Activated CD8-positive, alpha-beta memory T cell treated with anti-CD3 and anti-CD28 coated beads, Interleukin-2, amount 10 ng/mL, durations not matched to agents 7 days and 5 days (primary cell): Measurements from ENCODE around the gene FARS2. TPM values are rescaled to one million over a fixed set of nuclear protein-coding genes. Genes with fewer than 3 reads are reported as not detected.

Experiments
- ATAC-seq: fragments of 150-1000 bp; cut with Tn5 transposase; one replicate; pipeline ENCODE4 v1.10.0; 2021; ENCODE audit warnings: moderate library complexity
- CTCF ChIA-PET: fragments of 350-600 bp; sonication (Branson Sonifier 250); formaldehyde crosslinking; loops from one replicate; lab custom pipeline; 2021; ENCODE audit warnings: antibody characterized with exemption; lab: Charles Lee
- DNase-seq: peaks from one replicate; pipeline ENCODE4 v3.0.0-alpha.2; 2020
- H3K27ac Mint-ChIP-seq: one replicate; pipeline ENCODE4 v1.8.0; 2021; ENCODE audit warnings: mild to moderate bottlenecking, mixed read lengths
- H3K27me3 Mint-ChIP-seq: one replicate; pipeline ENCODE4 v1.8.0; 2021; ENCODE audit warnings: mixed read lengths
- H3K36me3 Mint-ChIP-seq: one replicate; pipeline ENCODE4 v1.8.0; 2021; ENCODE audit warnings: mild to moderate bottlenecking, mixed read lengths
- H3K4me1 Mint-ChIP-seq: one replicate; pipeline ENCODE4 v1.8.0; 2021; ENCODE audit warnings: mixed read lengths
- H3K4me3 Mint-ChIP-seq: one replicate; pipeline ENCODE4 v1.8.0; 2021; ENCODE audit warnings: mild to moderate bottlenecking, moderate library complexity, mixed read lengths
- H3K9me3 Mint-ChIP-seq: one replicate; pipeline ENCODE4 v1.8.0; 2022; ENCODE audit warnings: low read depth, mixed read lengths
- total RNA-seq, 2 experiments: library from RNA; stranded (reverse); gene quantifications; one replicate each; pipeline ENCODE4 v1.2.3, GENCODE V29; 2021

Gene FARS2
- total RNA-seq, 2 experiments from 2014 or later = 23.2 to 28.3 TPM

DNA sequence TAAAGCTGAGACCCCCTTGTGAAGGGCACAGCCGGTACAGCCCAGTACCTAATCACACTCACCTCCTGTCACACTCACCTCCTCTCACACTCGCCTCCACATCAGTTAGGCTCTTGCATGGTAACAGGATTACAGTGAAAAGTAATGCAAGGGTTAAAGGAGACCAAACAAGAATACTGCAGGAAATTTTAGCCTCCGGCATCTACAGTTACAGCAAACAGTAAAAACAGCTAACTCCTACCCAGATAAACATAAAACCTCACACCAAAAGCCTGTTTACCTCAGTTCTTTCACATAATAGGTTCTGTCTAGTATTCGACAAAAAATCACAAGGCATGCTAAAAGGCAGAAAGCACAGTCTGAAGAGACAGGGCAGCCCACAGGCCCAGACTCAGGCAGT, 55.6 kb downstream of the FARS2 start:
- Mint-ChIP-seq H3K9me3 (no peaks in the 10 kb centered on the region), H3K27me3 (no peaks in the 10 kb centered on the region), H3K4me1 (peaks cover 4% of the 10 kb centered on the region), H3K36me3 (peaks cover 2% of the 10 kb centered on the region), H3K27ac (no peak overlapping the region), H3K4me3 (no peak overlapping the region)
- ATAC-seq (no peak), DNase-seq (no peak)
- CTCF ChIA-PET = interaction anchor here (1.0 to 1.1 kb wide), 2 partner anchors 14 to 173 kb away, joined by 3 to 4 read pairs; no protein-coding TSS in a partner anchor

DNA sequence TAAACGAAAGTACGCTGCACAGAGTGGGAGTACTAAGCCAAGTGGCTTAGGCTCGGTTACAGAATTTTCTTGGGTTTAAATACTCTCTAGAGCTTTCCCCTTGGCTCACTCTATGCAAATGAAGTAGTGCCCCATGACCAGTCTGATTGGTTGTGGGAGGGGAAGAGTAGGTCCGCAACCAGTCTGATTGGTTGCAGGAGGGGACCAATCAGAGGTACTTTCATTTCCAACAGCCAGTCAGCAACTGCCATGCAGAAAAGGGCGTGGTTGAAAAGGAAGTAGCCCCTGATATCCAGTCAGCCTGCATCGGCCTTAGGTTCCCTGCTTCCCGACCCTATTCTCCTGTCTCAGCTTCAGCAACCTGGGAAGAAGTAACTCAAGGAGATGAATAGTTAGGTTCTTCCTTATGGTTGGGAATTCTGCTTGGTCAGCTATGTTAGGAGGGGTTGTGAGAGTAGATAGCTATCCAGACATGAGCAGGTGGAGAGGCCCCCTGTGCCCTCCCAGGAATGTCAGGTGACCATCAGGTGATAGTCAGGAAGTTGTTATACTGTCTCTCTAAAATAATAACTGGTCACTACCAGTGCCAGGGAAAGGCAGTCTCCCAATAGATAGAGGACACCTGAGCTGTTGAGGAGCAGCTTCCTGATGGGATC, 57.4 kb downstream of the FARS2 start:
- Mint-ChIP-seq H3K9me3 (no peaks in the 10 kb centered on the region), H3K27me3 (no peaks in the 10 kb centered on the region)
- CTCF ChIA-PET = interaction anchor here (1.2 kb wide), 1 partner anchor 17 kb away, joined by 4 read pairs; no protein-coding TSS in a partner anchor

DNA sequence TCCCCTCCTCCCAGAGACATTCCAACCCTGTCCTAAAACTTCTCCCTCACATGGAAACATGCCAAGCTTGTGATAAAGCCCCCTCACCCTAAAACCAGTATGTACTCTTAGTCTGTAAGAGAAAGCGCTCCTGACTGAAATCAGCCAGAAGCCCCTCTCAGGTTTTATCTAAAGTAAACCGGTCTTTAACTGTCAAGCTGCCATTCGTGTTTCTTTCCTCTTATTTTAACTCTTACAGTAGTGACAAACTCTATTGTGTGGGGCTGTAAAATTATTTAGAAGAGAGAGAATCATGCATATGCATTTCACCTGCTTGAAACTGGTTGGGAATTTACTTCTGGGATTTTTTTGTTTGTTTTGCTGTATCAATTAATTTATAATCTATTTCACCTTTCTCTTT, 62.7 kb downstream of the FARS2 start:
- CTCF ChIA-PET = interaction anchor here (2.6 kb wide), 1 partner anchor 180 kb away, joined by 5 read pairs; no protein-coding TSS in a partner anchor
- ATAC-seq = no peak

More for the DNA sequence above, 57.4 kb downstream of the FARS2 start:
- DNase-seq = no peak
- Mint-ChIP-seq H3K36me3 (peaks cover 9% of the 10 kb centered on the region), H3K27ac (no peak overlapping the region), H3K4me3 (no peak overlapping the region), H3K4me1 (peaks cover 2% of the 10 kb centered on the region)
- ATAC-seq = no peak

DNA sequence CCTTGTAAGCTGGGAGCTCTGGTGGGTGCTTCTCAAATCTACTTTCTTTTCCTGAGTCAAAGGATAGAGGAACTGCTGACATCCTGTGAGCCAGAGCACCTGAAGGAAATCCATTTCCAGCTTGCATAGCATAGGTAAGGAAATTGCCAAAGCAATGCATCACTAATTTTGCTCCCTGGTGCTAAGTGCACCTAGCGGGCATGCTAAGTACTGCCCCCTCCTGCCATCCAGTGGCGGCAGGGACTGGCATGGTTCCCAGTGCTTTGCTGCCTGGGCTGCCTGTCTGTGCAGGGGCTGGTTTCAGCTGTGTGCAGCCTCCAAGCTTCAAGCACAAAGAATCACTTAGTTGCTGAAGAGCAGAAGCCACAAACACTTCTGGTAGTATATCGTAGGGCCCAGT, 63.9 kb downstream of the FARS2 start:
- H3K27ac Mint-ChIP-seq = no peak overlapping the region
- peaks cover 22% of the 10 kb centered on the region for H3K36me3 Mint-ChIP-seq
- no peaks in the 10 kb centered on the region for H3K4me1 Mint-ChIP-seq
- no peak overlapping the region for H3K4me3 Mint-ChIP-seq
- no peaks in the 10 kb centered on the region for H3K27me3 Mint-ChIP-seq
- CTCF ChIA-PET = interaction anchor here (2.6 kb wide), 1 partner anchor 181 kb away, joined by 5 read pairs; no protein-coding TSS in a partner anchor
- ATAC-seq (peak; percentile 47), DNase-seq (no peak)
- H3K9me3 Mint-ChIP-seq = no peaks in the 10 kb centered on the region

More for the DNA sequence above, 62.7 kb downstream of the FARS2 start:
- DNase-seq = no peak
- Mint-ChIP-seq H3K27ac (no peak overlapping the region), H3K4me1 (no peaks in the 10 kb centered on the region), H3K4me3 (no peak overlapping the region), H3K9me3 (no peaks in the 10 kb centered on the region), H3K27me3 (no peaks in the 10 kb centered on the region), H3K36me3 (peaks cover 24% of the 10 kb centered on the region)

DNA sequence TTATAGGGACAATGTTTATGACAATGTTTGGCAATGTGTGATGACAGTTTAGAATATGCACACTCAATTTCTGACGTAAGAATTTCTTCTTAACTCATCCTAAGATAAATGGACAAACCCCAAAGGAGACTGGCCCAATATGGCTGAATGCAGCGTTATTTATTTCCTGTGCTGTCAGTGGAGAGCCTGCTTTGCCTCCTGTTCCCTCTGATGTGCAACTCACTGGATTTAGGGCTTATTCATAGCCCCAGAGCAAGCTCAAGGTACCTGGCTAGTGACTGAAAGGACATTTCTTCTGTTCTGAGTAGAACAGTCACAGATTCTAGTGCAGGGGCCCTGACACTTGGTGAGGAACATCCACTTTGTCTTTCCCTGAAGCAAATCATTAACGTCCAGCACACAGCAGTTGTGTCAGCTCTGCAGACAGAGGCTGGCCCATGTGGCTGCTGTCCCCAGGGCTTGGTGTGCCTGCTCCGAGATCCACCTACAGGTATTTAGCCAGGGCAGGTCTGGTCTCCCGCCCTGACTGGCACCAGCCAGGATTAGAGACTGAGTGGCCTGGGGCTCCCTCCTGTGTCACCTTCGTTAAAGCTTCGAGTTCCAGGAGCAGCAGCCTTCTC, 64.8 kb downstream of the FARS2 start:
- Mint-ChIP-seq H3K4me1 (no peaks in the 10 kb centered on the region), H3K27ac (no peak overlapping the region), H3K27me3 (no peaks in the 10 kb centered on the region), H3K4me3 (no peak overlapping the region), H3K9me3 (no peaks in the 10 kb centered on the region), H3K36me3 (peaks cover 22% of the 10 kb centered on the region)
- ATAC-seq = no peak
- CTCF ChIA-PET = interaction anchor here (2.6 kb wide), 1 partner anchor 182 kb away, joined by 5 read pairs; no protein-coding TSS in a partner anchor
- no peak for DNase-seq

DNA sequence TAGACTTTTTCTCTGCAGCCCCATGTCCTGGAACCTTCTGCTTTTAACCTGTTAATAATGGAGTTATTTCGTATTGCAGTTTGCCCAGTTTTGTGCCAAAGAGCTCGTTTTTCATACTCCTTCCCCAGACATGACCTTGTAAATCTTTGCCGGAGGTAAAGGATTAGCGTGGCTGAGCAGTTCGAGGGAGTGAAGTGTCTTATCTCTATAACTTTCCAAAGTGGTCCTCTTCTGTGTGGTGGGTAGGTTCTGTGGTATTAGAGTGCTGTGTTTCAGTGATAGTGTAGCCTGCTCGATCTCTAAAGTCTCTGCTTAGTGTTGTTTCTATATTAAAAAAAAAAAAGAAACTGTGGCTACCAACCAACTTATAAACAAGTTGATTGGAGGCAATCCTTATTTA, 67.5 kb downstream of the FARS2 start:
- no peaks in the 10 kb centered on the region for H3K4me1 Mint-ChIP-seq
- no peak for ATAC-seq
- CTCF ChIA-PET = no interaction called here

DNA sequence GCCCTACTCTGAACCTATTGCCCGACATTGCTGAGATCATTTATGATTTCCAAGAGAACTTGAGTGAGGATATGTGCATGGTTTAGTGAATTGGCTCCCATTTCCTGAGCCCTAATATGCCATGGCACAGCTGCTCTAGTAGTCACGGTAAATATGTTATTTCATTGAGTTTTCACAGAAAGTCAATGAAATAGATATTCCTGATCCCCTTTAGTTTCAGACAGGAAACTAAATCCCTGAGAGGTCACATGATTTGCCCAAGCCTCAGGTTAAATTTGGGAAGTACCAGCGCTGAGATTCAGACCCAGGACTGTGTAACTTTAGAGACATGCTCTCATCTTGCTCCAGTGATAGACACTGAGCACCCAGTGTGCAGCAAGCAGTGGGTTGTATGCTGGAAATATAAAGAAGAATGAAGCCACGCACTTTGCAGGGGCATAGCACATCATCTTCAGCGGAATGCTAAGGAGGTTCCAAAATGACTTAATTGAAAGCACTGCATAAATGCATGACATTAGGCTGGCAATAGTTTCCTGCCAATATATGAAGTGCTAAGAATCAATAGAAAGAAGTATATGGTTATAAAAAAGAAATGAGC, 70.6 kb downstream of the FARS2 start:
- Mint-ChIP-seq H3K36me3 (peaks cover 3% of the 10 kb centered on the region), H3K4me3 (no peak overlapping the region), H3K4me1 (peaks cover 4% of the 10 kb centered on the region), H3K9me3 (no peaks in the 10 kb centered on the region), H3K27me3 (no peaks in the 10 kb centered on the region), H3K27ac (no peak overlapping the region)
- no peak for DNase-seq
- no peak for ATAC-seq
- CTCF ChIA-PET = no interaction called here

More for the DNA sequence above, 67.5 kb downstream of the FARS2 start:
- DNase-seq = no peak
- Mint-ChIP-seq H3K4me3 (no peak overlapping the region), H3K9me3 (no peaks in the 10 kb centered on the region), H3K27ac (no peak overlapping the region), H3K27me3 (no peaks in the 10 kb centered on the region), H3K36me3 (peaks cover 14% of the 10 kb centered on the region)

DNA sequence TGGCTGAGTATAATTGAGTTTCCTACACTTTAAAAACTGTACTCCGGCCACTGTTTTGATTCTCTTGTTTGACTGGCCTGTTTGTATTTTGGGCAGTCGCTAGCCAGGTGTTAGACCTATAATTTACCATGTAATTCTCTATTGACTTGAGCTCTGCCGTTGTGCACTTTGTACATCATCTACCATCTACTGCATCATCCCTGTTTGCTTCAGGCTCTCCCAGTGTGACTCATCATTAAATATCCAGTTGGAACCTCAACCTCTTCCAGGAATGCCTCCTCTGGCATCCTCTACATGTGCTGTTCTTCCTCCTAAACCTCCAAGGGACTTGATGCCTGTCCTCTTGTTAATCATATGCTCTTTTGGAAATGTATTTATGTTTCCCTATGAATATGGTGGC, 72.3 kb downstream of the FARS2 start:
- CTCF ChIA-PET = no interaction called here
- H3K4me1 Mint-ChIP-seq = peaks cover 16% of the 10 kb centered on the region

DNA sequence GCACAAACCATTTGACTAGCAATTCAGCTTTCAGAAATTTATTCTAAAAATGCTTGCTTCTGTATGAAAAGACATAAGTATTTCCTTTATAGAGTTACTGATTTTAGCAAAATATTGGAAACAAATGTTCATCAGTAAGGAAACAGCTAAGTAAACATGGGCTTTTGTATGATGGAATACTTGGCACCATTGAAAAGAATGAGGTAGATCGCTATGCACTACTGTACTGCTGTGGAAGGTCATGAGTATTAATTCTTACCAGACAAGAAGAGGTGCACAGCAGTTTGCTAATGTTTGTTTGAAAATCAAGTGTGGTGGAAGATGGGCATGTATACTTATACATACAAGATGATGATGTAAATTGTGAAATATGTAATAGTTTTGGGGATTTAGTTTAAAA, 73.0 kb downstream of the FARS2 start:
- Mint-ChIP-seq H3K36me3 (no peaks in the 10 kb centered on the region), H3K27me3 (no peaks in the 10 kb centered on the region), H3K4me1 (peaks cover 17% of the 10 kb centered on the region), H3K4me3 (no peak overlapping the region), H3K27ac (no peak overlapping the region), H3K9me3 (no peaks in the 10 kb centered on the region)
- DNase-seq (no peak), ATAC-seq (no peak)
- CTCF ChIA-PET = no interaction called here

More for the DNA sequence above, 72.3 kb downstream of the FARS2 start:
- Mint-ChIP-seq H3K36me3 (no peaks in the 10 kb centered on the region), H3K27me3 (no peaks in the 10 kb centered on the region), H3K27ac (no peak overlapping the region), H3K9me3 (no peaks in the 10 kb centered on the region), H3K4me3 (no peak overlapping the region)
- ATAC-seq = no peak
- no peak for DNase-seq

DNA sequence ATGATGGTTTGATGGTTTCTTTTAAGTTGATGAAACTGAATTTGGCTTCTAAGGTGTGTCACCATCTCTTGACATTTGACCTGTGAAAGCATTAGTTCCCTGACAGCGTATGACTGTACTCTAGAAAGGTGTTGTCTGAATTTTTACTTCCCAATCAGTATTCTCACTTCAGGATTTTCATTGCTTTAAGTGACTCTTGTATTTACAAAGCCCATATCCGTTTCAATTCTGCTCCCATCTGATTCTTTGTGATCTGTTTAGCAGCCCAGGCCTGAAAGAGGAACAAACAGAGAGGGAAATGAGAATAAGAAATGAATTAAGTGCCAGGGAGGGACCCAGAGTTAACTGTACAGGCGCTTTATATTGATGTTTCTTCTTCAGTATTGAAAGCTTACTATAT, 73.7 kb downstream of the FARS2 start:
- Mint-ChIP-seq H3K4me1 (peaks cover 20% of the 10 kb centered on the region), H3K4me3 (no peak overlapping the region), H3K36me3 (no peaks in the 10 kb centered on the region), H3K9me3 (no peaks in the 10 kb centered on the region), H3K27me3 (no peaks in the 10 kb centered on the region), H3K27ac (no peak overlapping the region)
- ATAC-seq = no peak
- CTCF ChIA-PET = no interaction called here
- no peak for DNase-seq

DNA sequence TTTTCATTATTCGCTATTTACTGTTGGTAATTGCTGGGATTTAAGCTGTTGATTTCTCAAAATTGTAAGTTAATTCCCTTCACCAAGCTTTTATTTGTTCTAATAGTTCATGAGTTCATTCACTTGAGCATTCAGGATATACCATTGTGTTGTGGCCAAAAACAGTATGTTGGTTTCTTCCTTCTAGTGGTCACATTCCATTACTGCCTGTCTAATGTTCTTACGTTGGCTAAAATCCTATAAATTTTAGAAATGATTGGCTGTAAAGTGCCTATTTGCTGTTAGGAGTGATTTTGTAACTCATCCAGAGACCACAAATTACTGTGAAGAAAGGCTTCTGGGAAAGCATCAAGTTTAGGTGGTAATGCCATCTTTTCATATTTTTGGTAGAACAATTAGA, 76.3 kb downstream of the FARS2 start:
- no peak for DNase-seq
- no peak overlapping the region for H3K4me3 Mint-ChIP-seq
- peaks cover 29% of the 10 kb centered on the region for H3K4me1 Mint-ChIP-seq
- peak overlapping the region; percentile 28 for H3K27ac Mint-ChIP-seq
- no peaks in the 10 kb centered on the region for H3K36me3 Mint-ChIP-seq
- H3K27me3 Mint-ChIP-seq = no peaks in the 10 kb centered on the region
- CTCF ChIA-PET = no interaction called here
- no peaks in the 10 kb centered on the region for H3K9me3 Mint-ChIP-seq
- no peak for ATAC-seq

DNA sequence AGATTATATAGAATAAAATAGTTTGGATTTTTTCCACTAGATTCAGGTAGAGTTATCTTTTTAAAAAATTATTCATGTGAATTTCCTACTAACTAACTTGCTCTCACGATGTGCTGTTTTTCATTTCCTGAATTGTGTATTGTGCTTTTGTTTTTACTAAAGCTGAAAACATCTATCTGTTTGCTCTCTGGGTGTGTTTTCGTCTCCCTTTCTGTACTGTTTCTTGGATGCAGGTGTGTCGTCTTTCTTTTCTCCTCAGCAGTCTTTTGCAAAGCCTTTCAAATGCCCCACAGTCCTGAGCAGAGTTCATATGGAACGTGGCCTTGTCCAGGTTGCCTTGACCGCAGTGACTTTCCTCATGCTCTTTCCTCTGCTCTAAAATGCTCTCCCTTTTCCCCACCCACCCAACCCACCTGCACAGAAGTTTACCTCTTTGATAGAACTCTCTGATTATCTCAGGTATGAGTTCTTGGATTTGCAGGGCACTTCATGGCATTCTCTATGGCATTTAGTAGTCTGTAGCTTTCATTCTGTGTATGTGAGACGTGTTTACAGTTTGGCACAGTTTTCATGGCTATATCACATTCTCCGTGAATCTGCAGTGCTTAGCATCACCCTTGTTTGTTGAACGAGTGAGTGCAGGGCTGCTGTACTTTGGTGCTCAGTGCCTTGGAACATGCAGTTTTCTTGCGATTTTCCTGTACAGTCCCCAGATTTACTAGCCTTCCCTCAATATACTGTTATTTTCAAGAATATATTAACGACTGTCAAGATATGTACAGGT, 77.1 kb downstream of the FARS2 start:
- Mint-ChIP-seq H3K27me3 (no peaks in the 10 kb centered on the region), H3K9me3 (no peaks in the 10 kb centered on the region), H3K4me1 (peaks cover 29% of the 10 kb centered on the region), H3K36me3 (no peaks in the 10 kb centered on the region), H3K27ac (peak overlapping the region; percentile 82), H3K4me3 (peak overlapping the region; percentile 72)
- CTCF ChIA-PET = interaction anchor here (2.2 kb wide), 1 partner anchor 164 kb away, joined by 5 read pairs; no protein-coding TSS in a partner anchor
- ATAC-seq = no peak
- no peak for DNase-seq

DNA sequence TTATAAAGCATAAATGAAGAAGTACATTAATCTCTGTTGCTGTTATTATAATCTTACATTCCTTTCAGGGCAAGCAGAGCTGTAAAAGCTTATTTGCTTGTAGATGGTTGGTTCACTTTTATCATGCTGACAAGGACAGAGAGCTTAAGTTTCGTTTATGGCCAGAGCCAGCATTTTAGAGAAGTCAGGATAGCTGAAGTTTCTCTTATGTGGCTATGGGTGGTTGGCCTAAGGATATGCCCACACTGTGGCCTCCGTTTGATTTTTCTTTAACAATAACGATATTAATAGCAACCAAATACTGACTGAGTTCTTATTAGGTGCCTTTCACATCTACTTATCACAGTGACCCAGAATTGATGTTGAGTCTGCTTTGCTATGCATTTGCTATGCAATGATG, 78.5 kb downstream of the FARS2 start:
- H3K36me3 Mint-ChIP-seq = no peaks in the 10 kb centered on the region
- H3K9me3 Mint-ChIP-seq = no peaks in the 10 kb centered on the region
- no peak for ATAC-seq
- H3K4me1 Mint-ChIP-seq = peaks cover 31% of the 10 kb centered on the region
- no peak overlapping the region for H3K4me3 Mint-ChIP-seq
- H3K27me3 Mint-ChIP-seq = no peaks in the 10 kb centered on the region
- CTCF ChIA-PET = interaction anchor here (1.1 to 2.2 kb wide), 4 partner anchors 33 to 196 kb away, joined by 3 to 8 read pairs (median 4); no protein-coding TSS in a partner anchor
- no peak for DNase-seq
- H3K27ac Mint-ChIP-seq = no peak overlapping the region
